Naive thymus-derived CD4-positive, alpha-beta T cell (primary cell): Measurements from ENCODE around the gene TRIM73. TPM values are rescaled to one million over a fixed set of nuclear protein-coding genes. Genes with fewer than 3 reads are reported as not detected.
A peak's percentile ranks its signal among the peaks of the same experiment; 100 is the strongest.
"Not testable (repeated sequence)": the region's sequence is repeated elsewhere in the genome, so short reads cannot be mapped to it uniquely, and the experiment has no call there.

Experiments used
- ATAC-seq: fragments of 150-1000 bp; cut with Tn5 transposase; 2 replicates; pipeline ENCODE4 v1.10.0; 2021; ENCODE audit warnings: mild to moderate bottlenecking, moderate library complexity
- CTCF ChIA-PET: fragments of 350-600 bp; sonication (Branson Sonifier 250); formaldehyde crosslinking; loops from one replicate; lab custom pipeline; 2021; ENCODE audit warnings: antibody characterized with exemption; lab: Charles Lee
- POLR2A ChIA-PET: fragments of 350-600 bp; sonication (Branson Sonifier 250); formaldehyde crosslinking; loops from one replicate; lab custom pipeline; 2021; ENCODE audit warnings: antibody characterized with exemption, inconsistent platforms; lab: Charles Lee
- DNase-seq, 9 donors: peaks; one replicate each; pipeline versions ENCODE4 v3.0.0 to v3.0.0-alpha.2; 2020 to 2022; ENCODE audit warnings: mixed read lengths in 1 of 9
- H3K27ac ChIP-seq: one replicate; pipeline ENCODE4 v1.7.0; 2013; ENCODE audit warnings: mild to moderate bottlenecking, low read depth, low read length, moderate library complexity
- H3K27me3 ChIP-seq, 2 donors: one replicate each; pipeline ENCODE4 v1.7.0; 2013; ENCODE audit warnings: low read length in 2 of 2, mild to moderate bottlenecking in 2 of 2, moderate library complexity in 2 of 2; ENCODE audit not compliant: control insufficient read depth in 2 of 2, insufficient read depth in 2 of 2
- H3K36me3 ChIP-seq, 3 experiments: 1 replicate in 2 of 3; 2 replicates in 1 of 3; pipeline ENCODE4 v1.7.0; 2013; ENCODE audit warnings: low read length in 3 of 3, mild to moderate bottlenecking in 3 of 3, moderate library complexity in 1 of 3; ENCODE audit not compliant: insufficient read depth in 3 of 3, control insufficient read depth in 2 of 3
- H3K4me1 ChIP-seq, 2 donors: one replicate each; pipeline ENCODE4 v1.7.0; 2013; ENCODE audit warnings: low read length in 2 of 2, mild to moderate bottlenecking in 2 of 2, moderate library complexity in 1 of 2; ENCODE audit not compliant: control insufficient read depth in 2 of 2, insufficient read depth in 2 of 2
- H3K4me3 ChIP-seq: 2 replicates; pipeline ENCODE4 v1.7.0; 2013; ENCODE audit warnings: mild to moderate bottlenecking, low read length
- H3K9me3 ChIP-seq, 3 experiments: 1 replicate in 2 of 3; 2 replicates in 1 of 3; pipeline ENCODE4 v1.7.0; 2013; ENCODE audit warnings: low read length in 3 of 3; ENCODE audit not compliant: control insufficient read depth in 2 of 3
- H3K27ac Mint-ChIP-seq, 9 donors: one replicate each; pipeline ENCODE4 v1.8.0; 2020 to 2022; ENCODE audit warnings: mixed read lengths in 9 of 9, mild to moderate bottlenecking in 8 of 9, moderate library complexity in 5 of 9, inconsistent platforms in 2 of 9
- H3K27me3 Mint-ChIP-seq, 5 donors: one replicate each; pipeline ENCODE4 v1.8.0; 2021 to 2022; ENCODE audit warnings: mixed read lengths in 5 of 5, mild to moderate bottlenecking in 1 of 5
- H3K36me3 Mint-ChIP-seq, 5 donors: one replicate each; pipeline ENCODE4 v1.8.0; 2020 to 2022; ENCODE audit warnings: mixed read lengths in 5 of 5, mild to moderate bottlenecking in 3 of 5, inconsistent platforms in 1 of 5
- H3K4me1 Mint-ChIP-seq, 7 donors: one replicate each; pipeline ENCODE4 v1.8.0; 2020 to 2022; ENCODE audit warnings: mixed read lengths in 7 of 7, mild to moderate bottlenecking in 3 of 7, inconsistent platforms in 1 of 7
- H3K4me3 Mint-ChIP-seq, 10 donors: one replicate each; pipeline ENCODE4 v1.8.0; 2020 to 2022; ENCODE audit warnings: mild to moderate bottlenecking in 10 of 10, mixed read lengths in 10 of 10, moderate library complexity in 6 of 10, inconsistent platforms in 2 of 10
- H3K9me3 Mint-ChIP-seq, 11 donors: one replicate each; pipeline ENCODE4 v1.8.0; 2020 to 2022; ENCODE audit warnings: mixed read lengths in 11 of 11, mild to moderate bottlenecking in 4 of 11, inconsistent platforms in 1 of 11, moderate library complexity in 1 of 11
- intact Hi-C, 2 donors: fragments of 100-400 bp; cut with micrococcal nuclease; formaldehyde crosslinking; loops; one replicate each; pipeline ENCODE4 v1.15.1; 2023
- polyA plus RNA-seq, 2 donors: library from polyadenylated mRNA; unstranded; fragments of 300-500 nt; fragmentation: Illumina TruSeq; gene quantifications; one replicate each; pipeline ENCODE4 v1.2.3, GENCODE V29; 2021
- total RNA-seq, 6 experiments: library from RNA in 5 of 6; stranded (reverse) in 5 of 6; gene quantifications; 1 replicate in 5 of 6; 2 replicates in 1 of 6; pipeline ENCODE4 v1.2.3 and lab custom pipeline; 2021 to 2026

Gene TRIM73
- total and polyA plus RNA-seq, 7 experiments from 2014 or later, result 1.3 to 33.2 (median 23.2) TPM

GRCh38 chr7:75404663-75405062 is 9.2 kb downstream of the TRIM73 start:
- H3K27me3 ChIP-seq, H3K4me3 Mint-ChIP-seq, CTCF ChIA-PET, H3K27me3 Mint-ChIP-seq, H3K9me3 ChIP-seq, H3K27ac Mint-ChIP-seq, ATAC-seq, H3K9me3 Mint-ChIP-seq, H3K36me3 ChIP-seq, POLR2A ChIA-PET, H3K4me1 Mint-ChIP-seq, H3K36me3 Mint-ChIP-seq, H3K4me1 ChIP-seq, intact Hi-C loops, DNase-seq, H3K4me3 ChIP-seq, H3K27ac ChIP-seq: not testable (repeated sequence)

- CTCF ChIA-PET, H3K27ac ChIP-seq, intact Hi-C loops, H3K36me3 Mint-ChIP-seq, POLR2A ChIA-PET, H3K4me1 Mint-ChIP-seq, H3K27me3 ChIP-seq, H3K4me3 ChIP-seq, H3K36me3 ChIP-seq, H3K9me3 Mint-ChIP-seq, H3K27me3 Mint-ChIP-seq, H3K9me3 ChIP-seq, H3K4me1 ChIP-seq: not testable (repeated sequence)
- peak; percentile 98 for ATAC-seq
- Mint-ChIP-seq H3K27ac (peak overlapping the region in 5 of 9 donors; percentile 56 to 88 (median 71)), H3K4me3 (peak overlapping the region in 9 of 10 donors; percentile 46 to 86 (median 73))
- DNase-seq, result peak in 6 of 9 donors; percentile 16 to 31 (median 23)
These were observed 14.7 kb downstream of the TRIM73 start for GRCh38 chr7:75409880-75410822.

- H3K27me3 Mint-ChIP-seq, POLR2A ChIA-PET, H3K27ac ChIP-seq, DNase-seq, H3K4me1 Mint-ChIP-seq, H3K9me3 Mint-ChIP-seq, H3K4me3 Mint-ChIP-seq, intact Hi-C loops, H3K27ac Mint-ChIP-seq, H3K4me1 ChIP-seq, H3K36me3 ChIP-seq, H3K9me3 ChIP-seq, H3K4me3 ChIP-seq, H3K36me3 Mint-ChIP-seq, H3K27me3 ChIP-seq, CTCF ChIA-PET: not testable (repeated sequence)
- peak; percentile 1 for ATAC-seq
These were observed 15.4 kb downstream of the TRIM73 start for GRCh38 chr7:75410823-75411173.

DNA sequence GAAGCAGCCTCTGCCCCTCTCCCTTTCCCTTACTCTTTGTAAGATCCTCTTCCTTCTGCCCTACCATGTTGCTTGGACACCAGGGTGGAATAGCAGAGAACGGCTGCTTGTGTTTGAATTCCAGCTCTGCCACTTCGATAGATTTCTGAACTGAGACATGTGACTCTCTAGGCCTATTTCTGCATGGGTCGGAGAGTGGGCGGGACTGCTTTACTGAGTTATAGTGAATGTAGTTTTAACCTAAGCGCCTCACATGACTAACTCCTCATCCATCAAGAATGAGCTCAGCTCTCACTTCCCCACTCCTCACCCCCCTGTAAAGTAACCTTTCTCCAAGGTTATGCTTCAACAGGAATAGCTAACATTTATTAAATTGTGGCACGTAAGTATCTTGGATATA is 18.8 kb downstream of the TRIM73 start:
- H3K36me3 ChIP-seq, result peaks cover 0 to 10% (median 0%) of the 10 kb centered on the region in 3 experiments
- H3K27ac Mint-ChIP-seq, H3K4me3 ChIP-seq, POLR2A ChIA-PET, intact Hi-C loops, ATAC-seq, H3K9me3 ChIP-seq, H3K27ac ChIP-seq, H3K9me3 Mint-ChIP-seq, CTCF ChIA-PET, H3K36me3 Mint-ChIP-seq, H3K4me3 Mint-ChIP-seq, H3K4me1 Mint-ChIP-seq, H3K27me3 Mint-ChIP-seq, H3K4me1 ChIP-seq, H3K27me3 ChIP-seq: not testable (repeated sequence)
- DNase-seq, result peak in 1 of 9 donors; percentile 18

DNA sequence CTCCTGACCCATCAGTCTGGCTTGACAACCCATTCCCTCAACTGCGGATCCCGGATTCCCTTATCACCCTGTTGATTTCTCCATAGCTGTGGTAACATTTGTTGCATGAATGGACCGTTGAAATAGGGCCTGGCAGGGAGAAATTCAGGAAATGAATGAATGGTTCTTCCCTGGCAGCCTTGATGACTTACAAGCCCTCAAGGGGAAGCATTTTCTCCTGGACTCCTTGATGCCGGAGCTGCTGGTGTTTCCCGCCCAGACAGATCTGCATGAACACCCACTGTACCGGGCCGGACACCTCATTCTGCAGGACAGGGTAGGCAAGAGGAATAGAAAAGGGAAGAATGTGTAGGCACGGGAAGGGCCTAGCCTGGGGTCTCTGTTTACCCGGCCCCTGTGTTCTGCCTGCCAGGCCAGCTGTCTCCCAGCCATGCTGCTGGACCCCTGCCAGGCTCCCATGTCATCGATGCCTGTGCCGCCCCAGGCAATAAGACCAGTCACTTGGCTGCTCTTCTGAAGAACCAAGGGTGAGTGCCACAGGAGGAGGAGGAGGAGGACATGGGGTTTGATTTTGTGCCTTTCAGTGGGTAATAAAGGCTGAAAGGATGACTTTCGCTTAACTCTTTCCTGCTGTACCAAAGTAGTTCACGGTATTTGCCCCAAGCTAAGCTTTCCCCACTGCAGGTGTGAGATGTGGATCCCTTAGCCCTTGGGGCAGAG is 19.4 kb downstream of the TRIM73 start:
- peaks cover 0 to 14% (median 0%) of the 10 kb centered on the region in 3 experiments for H3K36me3 ChIP-seq
- H3K27me3 Mint-ChIP-seq, H3K4me3 Mint-ChIP-seq, H3K9me3 ChIP-seq, H3K4me1 Mint-ChIP-seq, H3K4me1 ChIP-seq, H3K4me3 ChIP-seq, H3K9me3 Mint-ChIP-seq, H3K27ac ChIP-seq, ATAC-seq, POLR2A ChIA-PET, H3K36me3 Mint-ChIP-seq, CTCF ChIA-PET, H3K27me3 ChIP-seq, intact Hi-C loops: not testable (repeated sequence)
- H3K27ac Mint-ChIP-seq, result peak overlapping the region in 2 of 9 donors; percentile 48 to 68
- DNase-seq, result peak in 1 of 9 donors; percentile 6

DNA sequence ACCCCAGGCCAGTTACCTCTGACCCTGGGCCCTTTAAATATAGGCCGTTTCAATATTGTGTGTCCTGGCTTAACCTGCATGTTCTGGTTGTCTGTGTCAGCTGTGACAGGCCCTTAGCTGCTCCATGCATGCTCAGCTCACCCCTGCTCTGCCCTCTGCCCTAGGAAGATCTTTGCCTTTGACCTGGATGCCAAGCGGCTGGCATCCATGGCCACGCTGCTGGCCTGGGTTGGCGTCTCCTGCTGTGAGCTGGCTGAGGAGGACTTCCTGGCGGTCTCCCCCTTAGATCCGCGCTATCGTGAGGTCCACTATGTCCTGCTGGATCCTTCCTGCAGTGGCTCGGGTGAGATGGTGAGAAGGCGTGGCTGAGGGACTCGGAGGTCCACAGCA is 20.0 kb downstream of the TRIM73 start:
- H3K36me3 Mint-ChIP-seq, intact Hi-C loops, H3K27me3 ChIP-seq, ATAC-seq, H3K4me3 Mint-ChIP-seq, H3K27ac ChIP-seq, H3K4me1 Mint-ChIP-seq, DNase-seq, H3K4me1 ChIP-seq, H3K27me3 Mint-ChIP-seq, H3K4me3 ChIP-seq, POLR2A ChIA-PET, H3K9me3 Mint-ChIP-seq, H3K9me3 ChIP-seq, CTCF ChIA-PET: not testable (repeated sequence)
- peaks cover 0 to 16% (median 0%) of the 10 kb centered on the region in 3 experiments for H3K36me3 ChIP-seq
- peak overlapping the region in 1 of 9 donors; percentile 48 for H3K27ac Mint-ChIP-seq
